ENCODE results near the gene IFI27L1.

DNA sequence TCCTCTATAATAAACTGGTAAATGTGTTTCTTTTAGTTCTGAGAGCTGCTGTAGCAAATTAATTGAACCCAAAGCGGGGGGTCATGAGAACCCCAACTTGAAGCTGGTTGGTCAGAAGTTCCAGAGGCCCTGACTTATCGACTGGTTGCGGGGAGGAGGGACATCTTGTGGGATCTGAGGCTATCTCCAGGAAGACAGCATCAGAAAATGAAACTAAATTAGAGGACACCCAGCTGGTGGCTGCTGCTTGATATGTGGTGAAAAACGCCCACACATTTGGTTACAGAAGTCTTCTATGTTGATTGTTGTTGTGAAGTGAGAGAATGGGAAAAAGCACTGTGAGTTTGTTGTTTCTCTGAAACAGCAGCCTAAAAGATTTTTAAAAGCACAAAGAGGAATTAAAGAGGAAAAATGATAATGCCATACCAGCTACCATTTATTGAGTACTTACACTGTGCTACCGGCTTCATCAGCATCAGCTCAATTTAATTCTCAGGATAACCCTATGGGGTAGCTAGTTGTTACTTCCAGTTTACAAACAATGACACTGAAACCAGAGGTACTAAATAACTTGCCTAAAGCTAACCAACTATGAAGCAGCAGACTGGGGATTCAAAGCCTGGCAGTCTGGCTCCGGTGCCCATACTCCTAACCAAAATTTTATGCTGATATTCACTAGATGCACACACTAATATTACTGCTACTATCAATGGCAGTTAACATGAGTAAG lies 24.4 kb upstream of the IFI27L1 start:
- TF ChIP-seq, protein P1, sequence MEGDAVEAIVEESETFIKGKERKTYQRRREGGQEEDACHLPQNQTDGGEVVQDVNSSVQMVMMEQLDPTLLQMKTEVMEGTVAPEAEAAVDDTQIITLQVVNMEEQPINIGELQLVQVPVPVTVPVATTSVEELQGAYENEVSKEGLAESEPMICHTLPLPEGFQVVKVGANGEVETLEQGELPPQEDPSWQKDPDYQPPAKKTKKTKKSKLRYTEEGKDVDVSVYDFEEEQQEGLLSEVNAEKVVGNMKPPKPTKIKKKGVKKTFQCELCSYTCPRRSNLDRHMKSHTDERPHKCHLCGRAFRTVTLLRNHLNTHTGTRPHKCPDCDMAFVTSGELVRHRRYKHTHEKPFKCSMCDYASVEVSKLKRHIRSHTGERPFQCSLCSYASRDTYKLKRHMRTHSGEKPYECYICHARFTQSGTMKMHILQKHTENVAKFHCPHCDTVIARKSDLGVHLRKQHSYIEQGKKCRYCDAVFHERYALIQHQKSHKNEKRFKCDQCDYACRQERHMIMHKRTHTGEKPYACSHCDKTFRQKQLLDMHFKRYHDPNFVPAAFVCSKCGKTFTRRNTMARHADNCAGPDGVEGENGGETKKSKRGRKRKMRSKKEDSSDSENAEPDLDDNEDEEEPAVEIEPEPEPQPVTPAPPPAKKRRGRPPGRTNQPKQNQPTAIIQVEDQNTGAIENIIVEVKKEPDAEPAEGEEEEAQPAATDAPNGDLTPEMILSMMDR (IDR thresholded peaks at IDR 0.05), result no peak
- TF ChIP-seq ZFX (IDR thresholded peaks at IDR 0.05; ENCODE audit: borderline replicate concordance), result no peak
